ENCODE data around the gene NSD2. TPM values are rescaled to one million over a fixed set of nuclear protein-coding genes. Genes with fewer than 3 reads are reported as not detected.

The NSD2 gene
- total and polyA plus RNA-seq, 2 experiments from 2014 or later = 25.7 to 30.8 TPM

- TF ChIP-seq, protein P1, sequence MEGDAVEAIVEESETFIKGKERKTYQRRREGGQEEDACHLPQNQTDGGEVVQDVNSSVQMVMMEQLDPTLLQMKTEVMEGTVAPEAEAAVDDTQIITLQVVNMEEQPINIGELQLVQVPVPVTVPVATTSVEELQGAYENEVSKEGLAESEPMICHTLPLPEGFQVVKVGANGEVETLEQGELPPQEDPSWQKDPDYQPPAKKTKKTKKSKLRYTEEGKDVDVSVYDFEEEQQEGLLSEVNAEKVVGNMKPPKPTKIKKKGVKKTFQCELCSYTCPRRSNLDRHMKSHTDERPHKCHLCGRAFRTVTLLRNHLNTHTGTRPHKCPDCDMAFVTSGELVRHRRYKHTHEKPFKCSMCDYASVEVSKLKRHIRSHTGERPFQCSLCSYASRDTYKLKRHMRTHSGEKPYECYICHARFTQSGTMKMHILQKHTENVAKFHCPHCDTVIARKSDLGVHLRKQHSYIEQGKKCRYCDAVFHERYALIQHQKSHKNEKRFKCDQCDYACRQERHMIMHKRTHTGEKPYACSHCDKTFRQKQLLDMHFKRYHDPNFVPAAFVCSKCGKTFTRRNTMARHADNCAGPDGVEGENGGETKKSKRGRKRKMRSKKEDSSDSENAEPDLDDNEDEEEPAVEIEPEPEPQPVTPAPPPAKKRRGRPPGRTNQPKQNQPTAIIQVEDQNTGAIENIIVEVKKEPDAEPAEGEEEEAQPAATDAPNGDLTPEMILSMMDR (IDR thresholded peaks at IDR 0.05; ENCODE audit: poor library complexity) = no peak
- no peak for TF ChIP-seq EZH2 (IDR thresholded peaks at IDR 0.05; ENCODE audit: borderline replicate concordance)
- no peak for TF ChIP-seq EZH2phosphoT487 (IDR thresholded peaks at IDR 0.05; ENCODE audit: low read depth, severe bottlenecking, unreplicated experiment)
- no peak for DNase-seq (ENCODE audit: low spot score)
- no peaks in the 10 kb centered on the region for H3K36me3 ChIP-seq (replicated peaks; ENCODE audit: insufficient read depth, low read depth)
These were observed 107.7 kb downstream of the NSD2 start for GRCh38 chr4:1978741-1979476.

GRCh38 chr4:1979477-1980196 lies 108.4 kb downstream of the NSD2 start:
- Histone ChIP-seq H3K4me3 (no peak overlapping the region), H4K20me1 (ENCODE audit: insufficient read depth, poor library complexity, severe bottlenecking) (no peaks in the 10 kb centered on the region), H2AFZ (no peak overlapping the region), H3K9me3 (ENCODE audit: low read depth) (no peaks in the 10 kb centered on the region), H3K4me1 (ENCODE audit: insufficient read depth) (no peaks in the 10 kb centered on the region), H3K9me2 (replicated peaks; ENCODE audit: insufficient read depth) (no peaks in the 10 kb centered on the region), H3K4me2 (no peak overlapping the region), H3K79me2 (no peaks in the 10 kb centered on the region), H3K36me3 (replicated peaks; ENCODE audit: insufficient read depth, low read depth) (no peaks in the 10 kb centered on the region), H3K27me3 (no peaks in the 10 kb centered on the region), H3K27ac (no peak overlapping the region)
- WGBS (ENCODE audit: low lambda C conversion rate, missing lambda C conversion rate) = 93% methylated on average over 22 of the region's 22 CpGs
- TF ChIP-seq EZH2phosphoT487 (IDR thresholded peaks at IDR 0.05; ENCODE audit: low read depth, severe bottlenecking, unreplicated experiment) (no peak), EZH2 (IDR thresholded peaks at IDR 0.05; ENCODE audit: borderline replicate concordance) (no peak)
- TF ChIP-seq, protein P1 (IDR thresholded peaks at IDR 0.05; ENCODE audit: poor library complexity) = no peak
- no peak for DNase-seq (ENCODE audit: low spot score)

More at GRCh38 chr4:1978741-1979476, 107.7 kb downstream of the NSD2 start:
- H3K4me2 ChIP-seq = no peak overlapping the region
- no peak overlapping the region for H3K4me3 ChIP-seq
- no peaks in the 10 kb centered on the region for H3K4me1 ChIP-seq (ENCODE audit: insufficient read depth)
- no peaks in the 10 kb centered on the region for H3K9me3 ChIP-seq (ENCODE audit: low read depth)
- H3K27ac ChIP-seq = no peak overlapping the region
- H3K27me3 ChIP-seq = no peaks in the 10 kb centered on the region
- 96% methylated on average over 40 of the region's 45 CpGs for WGBS (ENCODE audit: low lambda C conversion rate, missing lambda C conversion rate)
- H2AFZ ChIP-seq = no peak overlapping the region
- H3K79me2 ChIP-seq = no peaks in the 10 kb centered on the region
- H4K20me1 ChIP-seq (ENCODE audit: insufficient read depth, poor library complexity, severe bottlenecking) = no peaks in the 10 kb centered on the region
- H3K9me2 ChIP-seq (replicated peaks; ENCODE audit: insufficient read depth) = no peaks in the 10 kb centered on the region

DNA sequence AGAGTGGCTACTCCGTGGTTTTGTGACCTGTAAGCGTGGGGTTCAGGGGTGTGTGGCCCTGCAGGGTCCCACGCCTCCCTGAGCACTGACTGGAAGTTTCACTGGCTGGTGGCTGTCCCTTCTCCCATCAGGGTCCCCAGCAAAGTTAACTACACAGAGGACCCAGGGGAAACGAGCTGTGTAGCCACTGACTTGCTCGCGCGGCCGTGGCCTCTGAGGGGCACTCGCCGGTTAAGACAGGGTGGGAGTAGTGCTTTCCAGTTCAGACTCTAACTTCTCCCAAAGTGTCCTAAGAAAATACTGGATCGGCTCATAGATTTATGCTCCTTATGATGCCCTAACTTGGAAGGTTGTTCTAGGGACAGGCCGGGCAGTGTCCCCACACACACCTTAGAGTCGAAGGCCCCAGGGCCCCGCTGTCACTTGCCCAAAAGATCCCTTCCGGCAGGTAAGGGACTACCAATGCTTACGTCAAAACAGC lies 109.4 kb downstream of the NSD2 start:
- H4K20me1 ChIP-seq (ENCODE audit: insufficient read depth, poor library complexity, severe bottlenecking) = no peaks in the 10 kb centered on the region
- H3K9me3 ChIP-seq (ENCODE audit: low read depth) = no peaks in the 10 kb centered on the region
- no peak overlapping the region for H3K4me2 ChIP-seq
- no peak for DNase-seq (ENCODE audit: low spot score)
- H3K27me3 ChIP-seq = no peaks in the 10 kb centered on the region
- WGBS (ENCODE audit: low lambda C conversion rate, missing lambda C conversion rate) = 96% methylated on average over 16 of the region's 16 CpGs
- TF ChIP-seq EZH2phosphoT487 (IDR thresholded peaks at IDR 0.05; ENCODE audit: low read depth, severe bottlenecking, unreplicated experiment) (no peak), EZH2 (IDR thresholded peaks at IDR 0.05; ENCODE audit: borderline replicate concordance) (no peak)
- TF ChIP-seq, protein P1 (IDR thresholded peaks at IDR 0.05; ENCODE audit: poor library complexity) = no peak
- no peak overlapping the region for H2AFZ ChIP-seq
- no peak overlapping the region for H3K27ac ChIP-seq
- no peak overlapping the region for H3K4me3 ChIP-seq
- H3K9me2 ChIP-seq (replicated peaks; ENCODE audit: insufficient read depth) = no peaks in the 10 kb centered on the region
- H3K79me2 ChIP-seq = no peaks in the 10 kb centered on the region
- no peaks in the 10 kb centered on the region for H3K4me1 ChIP-seq (ENCODE audit: insufficient read depth)
- H3K36me3 ChIP-seq (replicated peaks; ENCODE audit: insufficient read depth, low read depth) = no peaks in the 10 kb centered on the region
